HEK293 (cell line): Measurements from ENCODE around the gene DCAF7.

Source experiments
- CTCF ChIA-PET: fragments of 350-600 bp; formaldehyde crosslinking; extraction: SDS; loops from one replicate; lab custom pipeline; 2021; ENCODE audit warnings: antibody characterized with exemption; lab: Yijun Ruan, JAX
- POLR2A ChIA-PET: fragments of 300-600 bp; formaldehyde crosslinking; extraction: SDS; loops from one replicate; lab custom pipeline; 2020; ENCODE audit warnings: antibody characterized with exemption, inconsistent platforms; lab: Yijun Ruan, JAX
- H3K27ac ChIP-seq: fragments of 200-500 bp; sonication (Bioruptor generic); 2 replicates; pipeline ENCODE4 v1.5.1; 2014; ENCODE audit warnings: low read depth, low read length, control low read depth, inconsistent platforms; ENCODE audit errors: extremely low read depth
- H3K36me3 ChIP-seq, 2 experiments: fragments of 200-500 bp in 1 of 2; sonication (Bioruptor generic) in 1 of 2; 1 replicate in 1 of 2; 2 replicates in 1 of 2; pipeline ENCODE4 v1.5.1; 2014 to 2017; ENCODE audit warnings: inconsistent platforms in 2 of 2, low read length in 2 of 2; ENCODE audit not compliant: control insufficient read depth in 2 of 2, insufficient read depth in 1 of 2
- H3K4me1 ChIP-seq: fragments of 200-500 bp; sonication (Bioruptor generic); 2 replicates; pipeline ENCODE4 v1.5.1; 2014; ENCODE audit warnings: mild to moderate bottlenecking, low read length, inconsistent platforms; ENCODE audit not compliant: control insufficient read depth, insufficient read depth
- H3K4me3 ChIP-seq: 2 replicates; pipeline ENCODE4 v1.5.1; 2011; ENCODE audit warnings: low read depth, mild to moderate bottlenecking, control low read depth, low read length, moderate library complexity
- H3K9me3 ChIP-seq: fragments of 200-500 bp; sonication (Bioruptor generic); 2 replicates; pipeline ENCODE4 v1.5.1; 2014; ENCODE audit warnings: low read depth, low read length, inconsistent platforms; ENCODE audit not compliant: control insufficient read depth, insufficient read depth
- GLIS2 ChIP-seq: fragments of 450-650 bp; formaldehyde crosslinking; IDR thresholded peaks from 2 replicates; pipeline ENCODE4 v1.5.1; 2016; ENCODE audit warnings: missing biosample characterization, missing genetic modification characterization
- PRDM1 ChIP-seq: fragments of 450-650 bp; formaldehyde crosslinking; IDR thresholded peaks from 2 replicates; pipeline ENCODE4; 2016; ENCODE audit warnings: missing biosample characterization, missing genetic modification characterization
- ZBTB48 ChIP-seq: fragments of 450-650 bp; formaldehyde crosslinking; IDR thresholded peaks from 2 replicates; pipeline ENCODE4 v1.5.1; 2016; ENCODE audit warnings: missing biosample characterization, missing genetic modification characterization
- ZBTB7A ChIP-seq: fragments of 450-650 bp; formaldehyde crosslinking; IDR thresholded peaks from 2 replicates; pipeline ENCODE4 v1.5.1; 2016; ENCODE audit warnings: low read depth, missing biosample characterization, missing genetic modification characterization
- ZNF10 ChIP-seq: fragments of 450-650 bp; formaldehyde crosslinking; IDR thresholded peaks from 2 replicates; pipeline ENCODE4 v1.5.1; 2017; ENCODE audit warnings: missing biosample characterization, missing genetic modification characterization
- ZNF184 ChIP-seq: fragments of 450-650 bp; IDR thresholded peaks from 2 replicates; pipeline ENCODE4 v1.5.1; 2018; ENCODE audit warnings: missing biosample characterization, mild to moderate bottlenecking, missing genetic modification characterization
- ZNF266 ChIP-seq: fragments of 450-650 bp; formaldehyde crosslinking; IDR thresholded peaks from 2 replicates; pipeline ENCODE4 v1.5.1; 2016; ENCODE audit warnings: missing biosample characterization, missing genetic modification characterization, low read depth
- ZNF274 ChIP-seq, 2 experiments: fragments of 200-500 bp in 1 of 2; fragments of 450-650 bp in 1 of 2; sonication (Bioruptor generic) in 1 of 2; formaldehyde crosslinking in 1 of 2; IDR thresholded peaks; 2 replicates each; pipeline versions ENCODE4 v1.5.1 to v1.6.1; 2014 to 2016; ENCODE audit warnings: borderline replicate concordance in 1 of 2, inconsistent platforms in 1 of 2, low read length in 1 of 2, missing biosample characterization in 1 of 2, missing genetic modification characterization in 1 of 2
- ZNF366 ChIP-seq: fragments of 450-650 bp; formaldehyde crosslinking; conservative IDR thresholded peaks from 2 replicates; pipeline ENCODE4 v1.5.1; 2016; ENCODE audit warnings: missing biosample characterization, missing genetic modification characterization
- ZNF37A ChIP-seq: fragments of 450-650 bp; IDR thresholded peaks from 2 replicates; pipeline ENCODE4 v1.5.1; 2018; ENCODE audit warnings: missing biosample characterization, missing genetic modification characterization
- ZNF558 ChIP-seq: fragments of 450-650 bp; formaldehyde crosslinking; IDR thresholded peaks from 2 replicates; pipeline ENCODE4 v1.5.1; 2016; ENCODE audit warnings: missing biosample characterization, missing genetic modification characterization
- ZNF560 ChIP-seq: fragments of 450-650 bp; formaldehyde crosslinking; IDR thresholded peaks from 2 replicates; pipeline ENCODE4 v1.5.1; 2017; ENCODE audit warnings: missing biosample characterization, missing genetic modification characterization, borderline replicate concordance
- ZNF600 ChIP-seq: fragments of 450-650 bp; formaldehyde crosslinking; IDR thresholded peaks from 2 replicates; pipeline ENCODE4 v1.5.1; 2016; ENCODE audit warnings: missing biosample characterization, missing genetic modification characterization
- ZNF76 ChIP-seq: fragments of 450-650 bp; formaldehyde crosslinking; IDR thresholded peaks from 2 replicates; pipeline ENCODE4; 2016; ENCODE audit warnings: low read depth, missing biosample characterization, missing genetic modification characterization, borderline replicate concordance
- ZXDB ChIP-seq: fragments of 450-650 bp; formaldehyde crosslinking; IDR thresholded peaks from 2 replicates; pipeline ENCODE4 v1.5.1; 2016; ENCODE audit warnings: missing biosample characterization, missing genetic modification characterization
- TF ChIP-seq, protein P1 (sequence below): fragments of 450-650 bp; IDR thresholded peaks from 2 replicates; pipeline ENCODE4 v1.5.1; 2018; ENCODE audit warnings: missing biosample characterization, missing genetic modification characterization

DCAF7 gene

DNA sequence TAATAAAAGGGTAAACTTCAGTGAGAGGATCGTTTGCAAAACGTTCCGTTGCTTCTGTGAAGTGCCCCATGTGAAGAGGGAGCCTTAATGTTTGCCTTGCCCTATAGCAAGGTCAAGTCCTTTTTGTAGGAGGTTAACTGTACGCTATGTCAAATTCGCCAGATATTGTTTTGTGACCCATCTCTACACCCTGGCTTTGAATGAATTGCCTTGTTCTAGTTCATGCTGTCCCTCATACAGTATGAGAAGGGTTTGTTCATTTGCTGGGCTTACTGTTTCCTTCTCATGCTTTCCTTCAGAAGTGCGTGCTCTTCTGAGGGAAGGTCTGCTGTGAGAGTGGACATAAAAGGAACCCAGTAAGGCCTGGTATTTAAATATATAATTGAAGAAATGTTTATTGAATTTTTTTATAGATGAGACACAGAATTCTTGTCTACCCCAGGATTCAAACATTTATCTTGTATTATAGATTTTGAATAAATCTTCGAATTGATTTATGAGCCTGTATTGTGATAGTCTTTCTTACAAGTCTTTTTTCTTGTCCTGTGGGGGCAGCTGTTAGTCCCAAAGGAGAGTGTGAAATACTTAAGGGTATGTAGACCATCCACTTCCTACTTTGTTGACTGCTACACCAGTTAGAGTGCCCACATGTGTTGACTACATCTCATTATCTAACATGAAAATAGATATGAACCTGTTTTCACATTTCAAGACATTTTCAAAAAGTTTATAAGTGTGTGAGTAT lies 73.7 kb downstream of the DCAF7 start (continued):
- no peak for TF ChIP-seq ZNF184 (tag by site-specific recombination)

DNA sequence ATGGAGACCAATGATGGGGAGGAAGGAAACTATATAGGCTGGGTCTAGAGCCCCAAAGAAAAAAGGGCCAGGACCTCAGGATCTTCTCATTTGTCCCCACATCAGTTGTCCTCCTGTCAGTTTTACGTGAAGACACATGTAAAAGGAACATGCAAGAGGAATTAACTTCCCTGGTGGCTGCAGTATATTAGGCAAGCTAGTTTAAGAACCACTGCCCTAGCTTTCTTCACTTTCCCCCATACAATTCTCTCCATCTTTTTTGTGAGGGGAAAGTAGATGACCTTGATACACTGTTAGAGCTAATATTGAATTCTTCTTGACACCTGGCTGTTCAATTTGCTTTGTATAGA lies 74.2 kb downstream of the DCAF7 start:
- Histone ChIP-seq H3K4me1 (peaks cover 15% of the 10 kb centered on the region), H3K27ac (no peak overlapping the region), H3K36me3 (no peaks in the 10 kb centered on the region; a peak in 1 of 3 replicates), H3K9me3 (no peaks in the 10 kb centered on the region), H3K4me3 (no peak overlapping the region)
- ChIA-PET CTCF (interaction anchor here (0.7 to 4.2 kb wide), 4 partner anchors 10 to 557 kb away, joined by 3 to 32 read pairs (median 6); no protein-coding TSS in a partner anchor), POLR2A (interaction anchor here (1.0 kb wide), 1 partner anchor 70 kb away, joined by 4 read pairs; no protein-coding TSS in a partner anchor)
- peak; percentile 89; the same call in 1 of the 2 replicates for TF ChIP-seq ZNF558 (tag by site-specific recombination)
- TF ChIP-seq PRDM1 (tag by site-specific recombination) = peak; percentile 90
- TF ChIP-seq ZNF560 (tag by site-specific recombination) = no peak
- TF ChIP-seq ZXDB (tag by site-specific recombination) = no peak
- no peak for TF ChIP-seq ZNF600 (tag by site-specific recombination)
- no peak for TF ChIP-seq ZNF366
- no peak for TF ChIP-seq GLIS2 (tag by site-specific recombination)

DNA sequence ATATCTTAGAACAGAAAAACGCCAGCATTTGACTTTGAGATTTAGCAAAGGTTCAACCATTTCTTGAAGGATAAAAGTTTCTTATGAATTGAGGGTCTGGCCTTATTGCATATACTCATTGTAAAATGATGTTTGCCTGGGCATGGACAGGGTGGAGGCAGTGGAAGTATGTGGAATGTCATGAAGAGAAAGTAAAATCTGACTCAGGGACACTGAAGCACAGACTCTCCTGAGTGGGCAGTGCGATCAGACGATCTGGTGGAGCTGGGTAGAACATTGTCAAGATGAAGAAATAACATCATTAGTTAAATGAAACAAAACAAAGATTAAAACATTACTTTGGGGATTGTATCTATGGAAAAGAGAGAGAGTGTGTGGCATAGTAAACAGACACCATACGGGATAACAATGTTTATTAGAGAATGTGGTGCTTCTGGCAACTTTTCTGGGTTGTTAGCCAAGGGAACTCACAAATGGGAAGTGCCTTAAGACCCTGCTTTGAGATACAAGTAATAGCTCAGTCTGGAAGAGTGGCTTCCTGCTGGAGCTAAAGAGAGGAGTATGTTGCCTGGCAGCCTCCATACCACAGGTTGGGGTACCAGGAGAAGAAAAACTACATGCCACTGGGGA lies 76.4 kb downstream of the DCAF7 start:
- H3K27ac ChIP-seq = no peak overlapping the region
- ChIA-PET CTCF (interaction anchor here (0.9 to 4.2 kb wide), 5 partner anchors 9 to 201 kb away, joined by 4 to 32 read pairs (median 5); no protein-coding TSS in a partner anchor), POLR2A (interaction anchor here (0.6 kb wide), 1 partner anchor 620 kb away, joined by 3 read pairs; no protein-coding TSS in a partner anchor)
- peaks cover 19% of the 10 kb centered on the region for H3K4me1 ChIP-seq
- H3K36me3 ChIP-seq = no peaks in the 10 kb centered on the region; a peak in 1 of 3 replicates
- H3K9me3 ChIP-seq = no peaks in the 10 kb centered on the region
- 0 out of 2 replicates have a peak, but pooled peaks have one; percentile 16 for TF ChIP-seq ZBTB48
- TF ChIP-seq, protein P1, sequence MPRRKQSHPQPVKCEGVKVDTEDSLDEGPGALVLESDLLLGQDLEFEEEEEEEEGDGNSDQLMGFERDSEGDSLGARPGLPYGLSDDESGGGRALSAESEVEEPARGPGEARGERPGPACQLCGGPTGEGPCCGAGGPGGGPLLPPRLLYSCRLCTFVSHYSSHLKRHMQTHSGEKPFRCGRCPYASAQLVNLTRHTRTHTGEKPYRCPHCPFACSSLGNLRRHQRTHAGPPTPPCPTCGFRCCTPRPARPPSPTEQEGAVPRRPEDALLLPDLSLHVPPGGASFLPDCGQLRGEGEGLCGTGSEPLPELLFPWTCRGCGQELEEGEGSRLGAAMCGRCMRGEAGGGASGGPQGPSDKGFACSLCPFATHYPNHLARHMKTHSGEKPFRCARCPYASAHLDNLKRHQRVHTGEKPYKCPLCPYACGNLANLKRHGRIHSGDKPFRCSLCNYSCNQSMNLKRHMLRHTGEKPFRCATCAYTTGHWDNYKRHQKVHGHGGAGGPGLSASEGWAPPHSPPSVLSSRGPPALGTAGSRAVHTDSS (tag by site-specific recombination) = no peak
- peak; percentile 33; the same call in 1 of the 2 replicates for TF ChIP-seq PRDM1 (tag by site-specific recombination)
- no peak for TF ChIP-seq ZNF37A
- no peak overlapping the region for H3K4me3 ChIP-seq

DNA sequence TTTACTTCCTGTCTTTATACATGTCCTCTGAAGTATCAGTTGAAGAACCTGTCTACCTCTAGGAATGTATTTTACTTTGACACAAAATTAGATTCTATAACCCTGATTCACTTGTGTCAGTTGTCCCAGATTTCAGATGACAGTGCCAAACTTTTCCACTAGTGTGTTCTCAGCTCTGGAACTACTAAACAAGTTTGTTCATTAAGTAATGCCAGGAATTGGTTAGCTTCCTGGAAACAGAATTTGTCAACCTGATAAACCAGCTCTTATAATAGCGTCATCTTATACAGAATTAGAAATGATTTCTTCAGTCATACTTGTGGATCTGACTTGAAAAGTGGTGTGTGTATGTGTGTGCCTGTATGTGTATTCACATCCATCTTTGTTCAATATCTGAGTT lies 79.3 kb downstream of the DCAF7 start:
- ChIA-PET CTCF (interaction anchor here (0.6 to 0.7 kb wide), 2 partner anchors 17 to 204 kb away, joined by 3 read pairs; no protein-coding TSS in a partner anchor), POLR2A (interaction anchor here (0.6 to 1.4 kb wide), 2 partner anchors 8 to 18 kb away, joined by 3 to 6 read pairs; partner anchors contain the start of gene MAP3K3)
- Histone ChIP-seq H3K4me1 (peaks cover 13% of the 10 kb centered on the region), H3K9me3 (no peaks in the 10 kb centered on the region), H3K4me3 (no peak overlapping the region), H3K27ac (no peak overlapping the region), H3K36me3 (peaks cover 0 to 19% of the 10 kb centered on the region in 2 experiments)
- TF ChIP-seq ZBTB7A (tag by site-specific recombination) = no peak
- peak; percentile 58; the same call in 1 of the 2 replicates for TF ChIP-seq ZNF10

DNA sequence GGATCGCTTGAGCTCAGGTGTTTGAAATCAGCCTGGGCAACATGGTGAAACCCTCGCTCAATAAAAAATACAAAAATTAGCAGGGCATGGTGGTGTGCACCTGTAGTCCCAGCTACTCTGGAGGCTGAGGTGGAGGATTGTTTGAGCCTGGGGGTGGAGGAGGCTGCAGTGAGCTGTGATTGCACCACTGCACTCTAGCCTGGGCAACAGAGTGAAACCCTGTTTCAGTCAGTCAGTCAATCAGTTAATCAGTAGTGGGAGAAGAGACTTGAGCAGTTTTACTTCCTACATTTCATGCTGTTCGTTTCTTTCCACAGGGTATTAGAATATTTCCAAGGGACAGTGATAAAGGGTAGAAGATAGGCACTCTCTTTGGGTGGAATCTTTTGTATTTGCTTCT lies 80.8 kb downstream of the DCAF7 start:
- CTCF ChIA-PET = interaction anchor here (1.4 kb wide), 1 partner anchor 19 kb away, joined by 3 read pairs; no protein-coding TSS in a partner anchor
- no peak for TF ChIP-seq ZNF76 (tag by site-specific recombination)
- no peak for TF ChIP-seq ZNF266 (tag by site-specific recombination)
- no peak for TF ChIP-seq ZNF558 (tag by site-specific recombination)
- no peak for TF ChIP-seq ZNF274 (IDR thresholded peaks at IDR 0.05; ENCODE audit: low read length)
- no peak for TF ChIP-seq ZNF274 (tag by site-specific recombination; IDR thresholded peaks at IDR 0.05; ENCODE audit: borderline replicate concordance)

More for the DNA sequence above, 80.8 kb downstream of the DCAF7 start:
- H3K4me1 ChIP-seq = peaks cover 10% of the 10 kb centered on the region
- H3K4me3 ChIP-seq = no peak overlapping the region
- H3K9me3 ChIP-seq = no peaks in the 10 kb centered on the region
- no peak overlapping the region for H3K27ac ChIP-seq
- POLR2A ChIA-PET = interaction anchor here (0.7 to 1.4 kb wide), 2 partner anchors 9 kb away, joined by 4 to 6 read pairs; partner anchors contain the start of gene MAP3K3
- peaks cover 10 to 34% of the 10 kb centered on the region in 2 experiments for H3K36me3 ChIP-seq
